GM12891 (cell line): ENCODE results near the gene SERINC3.

Experiments
- PAX5 ChIP-seq: IDR thresholded peaks from 2 replicates; pipeline ENCODE4 v1.6.1; 2011; ENCODE audit warnings: low read length, moderate library complexity, mild to moderate bottlenecking; ENCODE audit not compliant: insufficient read depth, severe bottlenecking
- POLR2A ChIP-seq: IDR thresholded peaks from 2 replicates; pipeline ENCODE4 v1.6.1; 2011; ENCODE audit warnings: low read depth, low read length, control low read depth
- POLR2AphosphoS5 ChIP-seq: IDR thresholded peaks from 2 replicates; pipeline ENCODE4 v1.6.1; 2011; ENCODE audit warnings: low read depth, low read length, control low read depth
- POU2F2 ChIP-seq: IDR thresholded peaks from 2 replicates; pipeline ENCODE4 v1.6.1; 2011; ENCODE audit warnings: low read depth, mild to moderate bottlenecking, control low read depth, low read length, moderate library complexity
- SPI1 ChIP-seq: IDR thresholded peaks from 2 replicates; pipeline ENCODE4 v1.6.1; 2011; ENCODE audit warnings: low read depth, low read length, control low read depth
- TAF1 ChIP-seq: IDR thresholded peaks from 2 replicates; pipeline ENCODE4 v1.6.1; 2011; ENCODE audit warnings: low read depth, low read length, control low read depth

DNA sequence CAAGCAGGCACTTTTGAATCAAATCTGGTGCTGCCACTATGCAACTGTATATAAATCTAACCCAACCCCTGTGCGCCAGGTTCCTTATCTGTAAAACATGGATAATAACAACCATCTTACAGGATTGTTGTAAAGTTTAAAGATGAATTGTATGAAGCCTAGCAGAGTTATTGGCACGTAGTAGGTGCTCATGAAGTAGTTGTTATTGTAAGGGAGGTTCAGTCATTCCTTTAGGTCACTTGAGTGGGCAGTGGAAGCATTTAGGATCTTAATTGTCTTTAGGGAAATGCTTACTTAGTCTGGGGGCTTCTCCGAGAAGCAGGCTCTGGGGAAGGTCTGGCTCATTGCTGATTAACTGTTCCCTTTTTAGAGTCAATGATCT lies 30.7 kb upstream of the SERINC3 start:
- no peak for TF ChIP-seq POLR2A
- no peak for TF ChIP-seq POLR2AphosphoS5
- TF ChIP-seq SPI1, result no peak
- TF ChIP-seq TAF1, result no peak
- no peak for TF ChIP-seq PAX5
- TF ChIP-seq POU2F2, result no peak
